GM10248 (cell line): ENCODE data around the gene C1GALT1.
"Not testable (repeated sequence)": the region's sequence is repeated elsewhere in the genome, so short reads cannot be mapped to it uniquely, and the experiment has no call there.

Experiments used
- CTCF ChIA-PET: fragments of 300-600 bp; sonication (Branson Sonifier 250); formaldehyde crosslinking; extraction: SDS; loops from one replicate; lab custom pipeline; 2021; ENCODE audit warnings: antibody characterized with exemption; lab: Yijun Ruan, JAX
- POLR2A ChIA-PET: fragments of 350-650 bp; sonication (Branson Sonifier 250); formaldehyde crosslinking; extraction: SDS; loops from one replicate; lab custom pipeline; 2020; ENCODE audit warnings: antibody characterized with exemption; lab: Yijun Ruan, JAX
- DNase-seq: peaks from one replicate; pipeline ENCODE4 v3.0.0; 2012; ENCODE audit errors: extremely low spot score
- CTCF ChIP-seq: IDR thresholded peaks from 2 replicates; pipeline ENCODE4 v1.5.1; 2012; ENCODE audit warnings: mild to moderate bottlenecking, low read depth; ENCODE audit errors: extremely low read depth, missing control alignments, control extremely low read depth

C1GALT1 gene

GRCh38 chr7:7235347-7235746 lies 53.0 kb downstream of the C1GALT1 start:
- POLR2A ChIA-PET, result no interaction called here
- no peak for TF ChIP-seq CTCF
- CTCF ChIA-PET, result interaction anchor here (1.5 to 3.0 kb wide), 2 partner anchors 10 to 16 kb away, joined by 3 to 12 read pairs; no protein-coding TSS in a partner anchor
- DNase-seq, result no peak

- POLR2A ChIA-PET, result no interaction called here
- CTCF ChIA-PET, result interaction anchor here (1.4 to 1.9 kb wide), 2 partner anchors 9 to 102 kb away, joined by 4 read pairs; no protein-coding TSS in a partner anchor
- no peak for DNase-seq
- TF ChIP-seq CTCF, result no peak
Measured at GRCh38 chr7:7236041-7236440, 53.7 kb downstream of the C1GALT1 start.

- TF ChIP-seq CTCF, result no peak
- ChIA-PET POLR2A (no interaction called here), CTCF (interaction anchor here (0.9 to 1.9 kb wide), 4 partner anchors 10 to 134 kb away, joined by 3 to 4 read pairs (median 4); no protein-coding TSS in a partner anchor)
- no peak for DNase-seq
Measured at GRCh38 chr7:7237201-7237977, 55.0 kb downstream of the C1GALT1 start.

- ChIA-PET CTCF (no interaction called here), POLR2A (no interaction called here)
- no peak for TF ChIP-seq CTCF
- no peak for DNase-seq
Measured at GRCh38 chr7:7237978-7238267, 55.6 kb downstream of the C1GALT1 start.

GRCh38 chr7:7239346-7239745 lies 57.0 kb downstream of the C1GALT1 start:
- CTCF ChIA-PET, result no interaction called here
- no peak for TF ChIP-seq CTCF
- POLR2A ChIA-PET, result no interaction called here
- DNase-seq, result no peak

- ChIA-PET POLR2A (no interaction called here), CTCF (interaction anchor here (1.0 to 1.4 kb wide), 3 partner anchors 9 to 54 kb away, joined by 3 to 5 read pairs (median 3); no protein-coding TSS in a partner anchor)
- TF ChIP-seq CTCF, result no peak
- DNase-seq, result no peak
Measured at GRCh38 chr7:7242899-7243298, 60.6 kb downstream of the C1GALT1 start.

- POLR2A ChIA-PET, DNase-seq, CTCF ChIA-PET: not testable (repeated sequence)
Measured at GRCh38 chr7:7245233-7245632, 62.9 kb downstream of the C1GALT1 start.
